ENCODE measurements around the gene FTL. TPM values are rescaled to one million over a fixed set of nuclear protein-coding genes. Genes with fewer than 3 reads are reported as not detected.

Gene FTL
- total RNA-seq, 1 donor from 2014 or later = 4,020 TPM

- peaks cover 4% of the 10 kb centered on the region for H3K36me3 Mint-ChIP-seq (ENCODE audit: low read depth, unreplicated experiment)
- Histone ChIP-seq H3K4me1 (ENCODE audit: insufficient read depth, low read length) (no peaks in the 10 kb centered on the region), H3K27ac (ENCODE audit: low read depth, low read length) (no peak overlapping the region), H3K9me3 (ENCODE audit: insufficient read depth, low read depth, low read length) (peaks cover 5% of the 10 kb centered on the region), H3K79me2 (ENCODE audit: insufficient read depth, low read length) (no peaks in the 10 kb centered on the region), H2AFZ (ENCODE audit: low read depth, low read length) (no peak overlapping the region), H4K20me1 (ENCODE audit: insufficient read depth, low read length) (no peaks in the 10 kb centered on the region), H3K4me2 (ENCODE audit: low read length) (no peak overlapping the region), H3K4me3 (ENCODE audit: insufficient read depth, low read depth, low read length) (no peak overlapping the region), H3K36me3 (ENCODE audit: insufficient read depth, low read length) (no peaks in the 10 kb centered on the region), H3K9ac (ENCODE audit: low read length) (no peak overlapping the region), H3K27me3 (ENCODE audit: insufficient read depth, low read length) (no peaks in the 10 kb centered on the region)
- DNase-seq (ENCODE audit: low read depth) = no peak
- no peak overlapping the region for H3K27ac Mint-ChIP-seq (ENCODE audit: unreplicated experiment)
- no peak overlapping the region for H3K4me3 Mint-ChIP-seq (ENCODE audit: unreplicated experiment)
- peaks cover 2% of the 10 kb centered on the region for H3K27me3 Mint-ChIP-seq (ENCODE audit: low read depth, unreplicated experiment)
- TF ChIP-seq, protein P1, sequence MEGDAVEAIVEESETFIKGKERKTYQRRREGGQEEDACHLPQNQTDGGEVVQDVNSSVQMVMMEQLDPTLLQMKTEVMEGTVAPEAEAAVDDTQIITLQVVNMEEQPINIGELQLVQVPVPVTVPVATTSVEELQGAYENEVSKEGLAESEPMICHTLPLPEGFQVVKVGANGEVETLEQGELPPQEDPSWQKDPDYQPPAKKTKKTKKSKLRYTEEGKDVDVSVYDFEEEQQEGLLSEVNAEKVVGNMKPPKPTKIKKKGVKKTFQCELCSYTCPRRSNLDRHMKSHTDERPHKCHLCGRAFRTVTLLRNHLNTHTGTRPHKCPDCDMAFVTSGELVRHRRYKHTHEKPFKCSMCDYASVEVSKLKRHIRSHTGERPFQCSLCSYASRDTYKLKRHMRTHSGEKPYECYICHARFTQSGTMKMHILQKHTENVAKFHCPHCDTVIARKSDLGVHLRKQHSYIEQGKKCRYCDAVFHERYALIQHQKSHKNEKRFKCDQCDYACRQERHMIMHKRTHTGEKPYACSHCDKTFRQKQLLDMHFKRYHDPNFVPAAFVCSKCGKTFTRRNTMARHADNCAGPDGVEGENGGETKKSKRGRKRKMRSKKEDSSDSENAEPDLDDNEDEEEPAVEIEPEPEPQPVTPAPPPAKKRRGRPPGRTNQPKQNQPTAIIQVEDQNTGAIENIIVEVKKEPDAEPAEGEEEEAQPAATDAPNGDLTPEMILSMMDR (IDR thresholded peaks at IDR 0.05; ENCODE audit: insufficient read depth, low read depth, low read length) = no peak
- TF ChIP-seq EZH2 (IDR thresholded peaks at IDR 0.05; ENCODE audit: insufficient read depth, low read length) = no peak
- peaks cover 15% of the 10 kb centered on the region for H3K9me3 Mint-ChIP-seq (ENCODE audit: unreplicated experiment)
- no peak for FAIRE-seq
- no peaks in the 10 kb centered on the region for H3K4me1 Mint-ChIP-seq (ENCODE audit: low read depth, unreplicated experiment)
These were observed 19.3 kb upstream of the FTL start for GRCh38 chr19:48945817-48946216.

- Histone ChIP-seq H3K9me3 (ENCODE audit: insufficient read depth, low read depth, low read length) (peaks cover 5% of the 10 kb centered on the region), H3K79me2 (ENCODE audit: insufficient read depth, low read length) (no peaks in the 10 kb centered on the region), H3K27ac (ENCODE audit: low read depth, low read length) (no peak overlapping the region), H3K4me2 (ENCODE audit: low read length) (no peak overlapping the region), H3K4me1 (ENCODE audit: insufficient read depth, low read length) (no peaks in the 10 kb centered on the region), H3K36me3 (ENCODE audit: insufficient read depth, low read length) (no peaks in the 10 kb centered on the region), H3K27me3 (ENCODE audit: insufficient read depth, low read length) (no peaks in the 10 kb centered on the region), H3K4me3 (ENCODE audit: insufficient read depth, low read depth, low read length) (no peak overlapping the region), H4K20me1 (ENCODE audit: insufficient read depth, low read length) (no peaks in the 10 kb centered on the region), H3K9ac (ENCODE audit: low read length) (no peak overlapping the region), H2AFZ (ENCODE audit: low read depth, low read length) (no peak overlapping the region)
- H3K27me3 Mint-ChIP-seq (ENCODE audit: low read depth, unreplicated experiment) = peaks cover 2% of the 10 kb centered on the region
- no peak for FAIRE-seq
- H3K4me1 Mint-ChIP-seq (ENCODE audit: low read depth, unreplicated experiment) = no peaks in the 10 kb centered on the region
- no peak overlapping the region for H3K27ac Mint-ChIP-seq (ENCODE audit: unreplicated experiment)
- no peak overlapping the region for H3K4me3 Mint-ChIP-seq (ENCODE audit: unreplicated experiment)
- no peak for DNase-seq (ENCODE audit: low read depth)
- TF ChIP-seq, protein P1 (IDR thresholded peaks at IDR 0.05; ENCODE audit: insufficient read depth, low read depth, low read length) = no peak
- TF ChIP-seq EZH2 (IDR thresholded peaks at IDR 0.05; ENCODE audit: insufficient read depth, low read length) = no peak
- H3K9me3 Mint-ChIP-seq (ENCODE audit: unreplicated experiment) = peaks cover 15% of the 10 kb centered on the region
- peaks cover 4% of the 10 kb centered on the region for H3K36me3 Mint-ChIP-seq (ENCODE audit: low read depth, unreplicated experiment)
These were observed 18.4 kb upstream of the FTL start for GRCh38 chr19:48946463-48947257.

DNA sequence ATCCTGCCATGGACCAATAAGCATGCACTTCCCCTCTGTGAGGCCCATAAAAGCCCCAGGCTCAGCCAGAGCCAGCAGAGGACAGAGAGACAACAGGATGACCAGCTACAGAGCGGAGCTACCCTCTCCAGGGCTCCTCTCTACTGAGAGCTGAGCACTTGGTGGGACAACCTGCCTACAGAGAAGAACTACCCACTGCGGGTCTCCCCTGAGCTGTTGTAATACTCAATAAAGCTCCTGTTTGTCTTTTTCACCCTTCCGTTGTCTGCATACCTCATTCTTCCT lies 17.9 kb upstream of the FTL start:
- no peak overlapping the region for H3K27ac ChIP-seq (ENCODE audit: low read depth, low read length)
- no peaks in the 10 kb centered on the region for H3K27me3 ChIP-seq (ENCODE audit: insufficient read depth, low read length)
- H3K4me1 ChIP-seq (ENCODE audit: insufficient read depth, low read length) = no peaks in the 10 kb centered on the region
- H2AFZ ChIP-seq (ENCODE audit: low read depth, low read length) = no peak overlapping the region
- Mint-ChIP-seq H3K9me3 (ENCODE audit: unreplicated experiment) (peaks cover 18% of the 10 kb centered on the region), H3K4me3 (ENCODE audit: unreplicated experiment) (no peak overlapping the region), H3K4me1 (ENCODE audit: low read depth, unreplicated experiment) (no peaks in the 10 kb centered on the region), H3K27ac (ENCODE audit: unreplicated experiment) (no peak overlapping the region), H3K27me3 (ENCODE audit: low read depth, unreplicated experiment) (peaks cover 2% of the 10 kb centered on the region), H3K36me3 (ENCODE audit: low read depth, unreplicated experiment) (peaks cover 4% of the 10 kb centered on the region)
- TF ChIP-seq, protein P1 (IDR thresholded peaks at IDR 0.05; ENCODE audit: insufficient read depth, low read depth, low read length) = no peak
- no peak for TF ChIP-seq EZH2 (IDR thresholded peaks at IDR 0.05; ENCODE audit: insufficient read depth, low read length)
- H3K79me2 ChIP-seq (ENCODE audit: insufficient read depth, low read length) = no peaks in the 10 kb centered on the region
- no peaks in the 10 kb centered on the region for H4K20me1 ChIP-seq (ENCODE audit: insufficient read depth, low read length)
- peaks cover 5% of the 10 kb centered on the region for H3K9me3 ChIP-seq (ENCODE audit: insufficient read depth, low read depth, low read length)
- no peaks in the 10 kb centered on the region for H3K36me3 ChIP-seq (ENCODE audit: insufficient read depth, low read length)
- H3K4me3 ChIP-seq (ENCODE audit: insufficient read depth, low read depth, low read length) = no peak overlapping the region
- no peak overlapping the region for H3K4me2 ChIP-seq (ENCODE audit: low read length)
- FAIRE-seq (no peak), DNase-seq (ENCODE audit: low read depth) (no peak)
- no peak overlapping the region for H3K9ac ChIP-seq (ENCODE audit: low read length)
